Ureter (tissue), 1 donor: ENCODE data around the gene MISP. TPM values are rescaled to one million over a fixed set of nuclear protein-coding genes. Genes with fewer than 3 reads are reported as not detected.

Experiments
- DNase-seq: peaks from one replicate; pipeline ENCODE4 v3.0.0-alpha.2; 2020; ENCODE audit warnings: low spot score
- total RNA-seq: library from RNA; stranded (reverse); gene quantifications from one replicate; pipeline ENCODE4 v1.2.4, GENCODE V29; 2023
- donor health status: DM: yes; HTN: yes; CAD: no.

MISP gene
- total RNA-seq, 1 donor from 2014 or later, result 2.4 TPM

DNA sequence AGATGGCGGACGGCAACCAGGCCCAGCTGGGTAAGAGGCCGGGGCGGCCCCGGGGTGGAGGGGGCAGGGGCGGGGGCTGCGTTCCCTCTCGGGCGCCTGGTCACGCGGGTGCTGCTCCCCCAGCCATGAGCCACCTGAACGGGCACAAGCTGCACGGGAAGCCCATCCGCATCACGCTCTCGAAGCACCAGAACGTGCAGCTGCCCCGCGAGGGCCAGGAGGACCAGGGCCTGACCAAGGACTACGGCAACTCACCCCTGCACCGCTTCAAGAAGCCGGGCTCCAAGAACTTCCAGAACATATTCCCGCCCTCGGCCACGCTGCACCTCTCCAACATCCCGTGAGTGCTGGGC is 57.5 kb downstream of the MISP start:
- DNase-seq, result no peak

DNA sequence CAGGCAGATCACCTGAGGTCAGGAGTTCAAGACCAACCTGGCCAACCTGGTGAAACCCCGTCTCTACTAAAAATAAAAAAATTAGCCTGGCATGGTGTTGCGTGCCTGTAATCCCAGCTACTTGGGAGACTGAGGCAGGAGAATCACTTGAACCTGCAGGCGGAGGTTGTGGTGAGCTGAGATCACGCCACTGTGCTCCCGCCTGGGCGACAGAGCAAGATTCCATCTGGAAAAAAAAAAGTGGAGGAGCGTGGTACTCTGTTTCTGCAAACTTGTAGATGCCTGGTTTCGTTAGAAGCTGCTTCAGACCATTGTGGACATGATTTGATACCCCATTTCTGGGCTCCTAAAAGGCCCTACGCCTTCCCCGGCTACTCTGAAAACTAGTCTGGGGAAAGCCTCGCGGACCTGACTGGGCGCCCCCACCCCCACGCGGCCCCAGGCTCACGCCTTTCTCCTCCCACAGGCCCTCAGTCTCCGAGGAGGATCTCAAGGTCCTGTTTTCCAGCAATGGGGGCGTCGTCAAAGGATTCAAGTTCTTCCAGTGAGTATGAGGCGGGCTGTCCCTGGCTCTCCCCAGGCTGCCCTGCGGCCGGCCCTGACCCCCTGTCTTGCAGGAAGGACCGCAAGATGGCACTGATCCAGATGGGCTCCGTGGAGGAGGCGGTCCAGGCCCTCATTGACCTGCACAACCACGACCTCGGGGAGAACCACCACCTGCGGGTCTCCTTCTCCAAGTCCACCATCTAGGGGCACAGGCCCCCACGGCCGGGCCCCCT is 59.4 kb downstream of the MISP start:
- DNase-seq, result no peak

DNA sequence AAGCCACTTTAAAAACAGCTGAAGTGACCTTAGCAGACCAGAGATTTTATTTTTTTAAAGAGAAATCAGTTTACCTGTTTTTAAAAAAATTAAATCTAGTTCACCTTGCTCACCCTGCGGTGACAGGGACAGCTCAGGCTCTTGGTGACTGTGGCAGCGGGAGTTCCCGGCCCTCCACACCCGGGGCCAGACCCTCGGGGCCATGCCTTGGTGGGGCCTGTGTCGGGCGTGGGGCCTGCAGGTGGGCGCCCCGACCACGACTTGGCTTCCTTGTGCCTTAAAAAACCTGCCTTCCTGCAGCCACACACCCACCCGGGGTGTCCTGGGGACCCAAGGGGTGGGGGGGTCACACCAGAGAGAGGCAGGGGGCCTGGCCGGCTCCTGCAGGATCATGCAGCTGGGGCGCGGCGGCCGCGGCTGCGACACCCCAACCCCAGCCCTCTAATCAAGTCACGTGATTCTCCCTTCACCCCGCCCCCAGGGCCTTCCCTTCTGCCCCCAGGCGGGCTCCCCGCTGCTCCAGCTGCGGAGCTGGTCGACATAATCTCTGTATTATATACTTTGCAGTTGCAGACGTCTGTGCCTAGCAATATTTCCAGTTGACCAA is 60.1 kb downstream of the MISP start:
- no peak for DNase-seq

DNA sequence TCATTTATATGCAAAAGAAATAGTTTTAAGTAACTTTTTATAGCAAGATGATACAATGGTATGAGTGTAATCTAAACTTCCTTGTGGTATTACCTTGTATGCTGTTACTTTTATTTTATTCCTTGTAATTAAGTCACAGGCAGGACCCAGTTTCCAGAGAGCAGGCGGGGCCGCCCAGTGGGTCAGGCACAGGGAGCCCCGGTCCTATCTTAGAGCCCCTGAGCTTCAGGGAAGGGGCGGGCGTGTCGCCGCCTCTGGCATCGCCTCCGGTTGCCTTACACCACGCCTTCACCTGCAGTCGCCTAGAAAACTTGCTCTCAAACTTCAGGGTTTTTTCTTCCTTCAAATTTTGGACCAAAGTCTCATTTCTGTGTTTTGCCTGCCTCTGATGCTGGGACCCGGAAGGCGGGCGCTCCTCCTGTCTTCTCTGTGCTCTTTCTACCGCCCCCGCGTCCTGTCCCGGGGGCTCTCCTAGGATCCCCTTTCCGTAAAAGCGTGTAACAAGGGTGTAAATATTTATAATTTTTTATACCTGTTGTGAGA is 60.7 kb downstream of the MISP start:
- no peak for DNase-seq

DNA sequence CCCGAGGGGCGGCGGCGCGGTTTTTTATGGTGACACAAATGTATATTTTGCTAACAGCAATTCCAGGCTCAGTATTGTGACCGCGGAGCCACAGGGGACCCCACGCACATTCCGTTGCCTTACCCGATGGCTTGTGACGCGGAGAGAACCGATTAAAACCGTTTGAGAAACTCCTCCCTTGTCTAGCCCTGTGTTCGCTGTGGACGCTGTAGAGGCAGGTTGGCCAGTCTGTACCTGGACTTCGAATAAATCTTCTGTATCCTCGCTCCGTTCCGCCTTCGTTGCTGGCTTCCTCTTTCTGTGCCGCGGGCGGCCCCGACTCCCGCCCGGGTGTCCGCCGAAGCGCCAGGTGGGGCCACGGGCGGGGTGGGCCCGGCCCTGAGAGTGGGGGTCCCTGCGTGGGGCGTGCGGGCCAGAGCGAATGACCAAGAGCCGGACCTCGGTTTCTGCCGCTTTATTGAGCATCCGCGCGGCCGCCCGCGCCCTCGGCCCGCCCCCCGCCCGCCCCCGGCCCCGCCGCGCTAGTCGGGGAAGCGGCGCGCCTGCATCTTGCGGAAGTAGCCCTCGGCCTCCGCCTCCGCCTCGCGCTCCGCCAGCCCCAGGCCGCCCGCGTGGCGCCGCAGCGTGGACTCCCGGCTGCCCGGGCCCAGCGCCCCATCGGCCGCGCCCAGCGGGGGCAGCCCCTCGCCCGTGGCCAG is 61.3 kb downstream of the MISP start:
- DNase-seq, result no peak

DNA sequence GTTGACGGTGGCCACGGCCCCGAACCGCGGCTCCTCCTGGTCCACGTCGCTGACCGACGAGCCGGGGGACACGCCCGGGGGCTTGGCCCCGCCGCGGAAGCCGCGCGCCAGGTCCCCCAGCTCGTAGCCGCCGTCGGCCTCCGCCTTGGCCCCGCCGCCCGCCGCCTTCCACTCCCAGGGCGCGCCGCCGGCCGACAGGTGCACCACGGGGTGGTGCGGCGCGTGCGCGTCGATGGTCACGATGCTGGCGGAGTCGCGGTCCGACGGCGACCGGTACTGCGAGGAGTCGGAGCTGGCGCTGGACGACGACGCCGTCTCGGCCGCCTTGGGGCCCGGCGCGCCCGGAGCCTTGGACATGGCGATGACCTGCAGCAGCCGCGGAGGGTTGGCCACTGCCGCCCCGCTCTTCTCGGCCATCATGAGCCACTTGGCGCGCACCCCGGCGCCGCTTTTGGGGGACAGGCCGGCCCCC is 61.9 kb downstream of the MISP start:
- DNase-seq, result no peak

DNA sequence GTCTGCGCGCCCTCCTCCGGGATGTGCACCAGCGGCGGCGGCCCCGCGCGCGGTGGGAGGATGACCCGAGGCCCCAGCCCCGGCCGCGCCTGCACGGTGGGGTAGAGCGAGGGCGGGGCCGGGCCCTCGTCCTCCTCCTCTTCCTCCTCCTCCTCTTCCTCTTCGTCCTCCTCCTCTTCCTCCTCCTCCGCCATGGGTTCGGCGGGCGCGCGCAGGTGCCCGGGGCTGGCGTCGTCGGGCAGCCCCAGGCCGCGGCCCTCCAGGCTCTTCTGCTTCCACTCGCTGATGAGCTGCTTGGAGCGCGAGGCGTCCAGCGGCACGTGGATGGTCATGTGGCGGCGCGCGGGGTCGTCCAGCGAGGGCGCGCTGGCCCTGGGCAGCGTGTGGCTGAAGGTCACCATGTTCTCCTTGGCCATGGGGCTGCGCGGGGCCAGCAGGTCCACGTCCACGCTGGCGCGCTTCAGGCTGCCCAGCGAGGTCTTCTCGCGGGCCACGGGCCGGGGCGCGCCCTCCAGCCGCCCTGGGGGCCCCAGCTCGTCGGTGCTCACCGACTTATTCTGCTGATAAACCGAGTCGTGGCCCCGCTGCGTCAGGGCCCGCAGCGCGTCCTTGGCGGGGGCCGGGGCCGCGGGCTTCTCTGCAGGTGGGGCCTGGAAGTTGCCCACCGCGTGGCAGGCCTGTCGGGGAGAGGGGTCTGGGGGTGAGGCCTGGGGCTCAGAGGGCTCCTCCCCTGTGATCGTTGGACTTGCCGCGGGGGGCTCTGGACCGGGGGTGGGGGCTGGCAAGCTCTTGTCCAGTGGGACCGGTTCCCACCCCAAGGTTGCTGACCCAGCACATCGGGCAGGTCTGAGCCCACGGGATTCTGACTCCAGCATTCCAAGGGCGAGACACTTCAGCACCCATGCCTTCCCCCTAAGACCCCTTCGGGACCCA is 62.6 kb downstream of the MISP start:
- no peak for DNase-seq

Other genes starting within 250 kb of the MISP start
- gene TPGS1, start 243.6 kb upstream of the MISP start, total RNA-seq, result 11.2 TPM
- gene CDC34, start 219.4 kb upstream of the MISP start, total RNA-seq, result 30.8 TPM
- 0.83 TPM for gene GZMM, start 207.1 kb upstream of the MISP start, total RNA-seq
- gene BSG, start 178.5 kb upstream of the MISP start, total RNA-seq, result 273 TPM
- gene HCN2, start 161.2 kb upstream of the MISP start, total RNA-seq, result not detected
- gene POLRMT, start 117.6 kb upstream of the MISP start, total RNA-seq, result 56.4 TPM
- 0.29 TPM for gene FGF22, start 111.2 kb upstream of the MISP start, total RNA-seq
- 54.5 TPM for gene RNF126, start 87.9 kb upstream of the MISP start, total RNA-seq
- 29.8 TPM for gene FSTL3, start 74.7 kb upstream of the MISP start, total RNA-seq
- gene PRSS57, start 55.7 kb upstream of the MISP start, total RNA-seq, result not detected
- gene PALM, start 42.2 kb upstream of the MISP start, total RNA-seq, result 26.0 TPM
- gene PTBP1, start 46.3 kb downstream of the MISP start, total RNA-seq, result 374 TPM
- gene PLPPR3, start 70.8 kb downstream of the MISP start, total RNA-seq, result not detected
- not detected for gene AZU1, start 76.7 kb downstream of the MISP start, total RNA-seq
- not detected for gene PRTN3, start 89.9 kb downstream of the MISP start, total RNA-seq
- gene ELANE, start 101.2 kb downstream of the MISP start, total RNA-seq, result 0.81 TPM
- gene CFD, start 108.6 kb downstream of the MISP start, total RNA-seq, result 139 TPM
- 63.7 TPM for gene MED16, start 142.1 kb downstream of the MISP start, total RNA-seq
- not detected for gene RNU6-9, start 142.4 kb downstream of the MISP start, total RNA-seq
- gene R3HDM4, start 162.1 kb downstream of the MISP start, total RNA-seq, result 69.5 TPM
- not detected for gene KISS1R, start 166.2 kb downstream of the MISP start, total RNA-seq
- gene ARID3A, start 174.9 kb downstream of the MISP start, total RNA-seq, result 8.4 TPM
- 36.6 TPM for gene WDR18, start 233.2 kb downstream of the MISP start, total RNA-seq
- not detected for gene GRIN3B, start 249.3 kb downstream of the MISP start, total RNA-seq